K562 (cell line): ENCODE measurements around the gene ZNF644. TPM values are rescaled to one million over a fixed set of nuclear protein-coding genes. Genes with fewer than 3 reads are reported as not detected.
A peak's percentile ranks its signal among the peaks of the same experiment; 100 is the strongest.

Experiments
- ATAC-seq: fragments of 200-7000 bp; cut with Tn5 transposase; 3 replicates; pipeline ENCODE4 v1.9.1; 2020; ENCODE audit warnings: moderate library complexity
- BruUV-seq: library from RNA; stranded (reverse); fragments of 400-500 nt; replicated peaks from 2 replicates; lab custom pipeline; 2021; lab: Mats Ljungman, UMichigan
- CTCF ChIA-PET: fragments of 300-600 bp; formaldehyde crosslinking; extraction: SDS; loops from one replicate; lab custom pipeline; 2021; ENCODE audit warnings: low intra/inter-chr PET ratio; lab: Yijun Ruan, JAX
- POLR2A ChIA-PET: fragments of 300-600, 350-650 bp; sonication (Branson Sonifier 250); formaldehyde crosslinking; extraction: SDS; loops from one replicate; lab custom pipeline; 2021; ENCODE audit warnings: antibody characterized with exemption, inconsistent platforms; lab: Yijun Ruan, JAX
- DNase-seq, 4 experiments: peaks; one replicate each; pipeline versions ENCODE4 v3.0.0 to v3.0.0-alpha.2; 2011 to 2018; ENCODE audit warnings: low spot score in 3 of 4, mixed read lengths in 3 of 4; ENCODE audit errors: extremely low read depth in 1 of 4
- FAIRE-seq: peaks from 2 replicates; lab custom pipeline; 2011; peaks lifted over from hg19 to GRCh38; lab: Jason Lieb, UNC
- H2AFZ ChIP-seq: 2 replicates; pipeline ENCODE4 v1.6.0; 2011; ENCODE audit warnings: low read depth, low read length, control low read depth, inconsistent platforms
- H3K27ac ChIP-seq: fragments of 200-600 bp; 3 replicates; pipeline ENCODE4 v1.8.0; 2011; ENCODE audit warnings: low read depth, mild to moderate bottlenecking, control low read depth, inconsistent platforms, low read length, moderate library complexity, mixed read lengths; ENCODE audit errors: extremely low read depth
- H3K27me3 ChIP-seq, 2 experiments: fragments of 300-600 bp in 1 of 2; 2 replicates in 1 of 2; 3 replicates in 1 of 2; pipeline versions ENCODE4 v1.6.0 to v1.8.0; 2011; ENCODE audit warnings: inconsistent platforms in 2 of 2, low read length in 2 of 2, mild to moderate bottlenecking in 1 of 2, mixed read lengths in 1 of 2, moderate library complexity in 1 of 2; ENCODE audit not compliant: control insufficient read depth in 2 of 2, insufficient read depth in 2 of 2
- H3K36me3 ChIP-seq: fragments of 300-600 bp; 3 replicates; pipeline ENCODE4 v1.8.0; 2011; ENCODE audit warnings: mild to moderate bottlenecking, low read length, inconsistent platforms; ENCODE audit not compliant: control insufficient read depth, insufficient read depth
- H3K4me1 ChIP-seq, 2 experiments: fragments of 200-600 bp in 1 of 2; replicated peaks in 1 of 2; 2 replicates in 1 of 2; 3 replicates in 1 of 2; pipeline versions ENCODE4 v1.5.1 to v1.8.0; 2011; ENCODE audit warnings: inconsistent platforms in 2 of 2, low read length in 2 of 2, mild to moderate bottlenecking in 1 of 2, mixed read lengths in 1 of 2, moderate library complexity in 1 of 2; ENCODE audit not compliant: control insufficient read depth in 2 of 2, insufficient read depth in 2 of 2
- H3K4me2 ChIP-seq: 2 replicates; pipeline ENCODE4 v1.6.1; 2011; ENCODE audit warnings: low read length, control low read depth, inconsistent platforms, mixed read lengths; ENCODE audit not compliant: insufficient read depth
- H3K4me3 ChIP-seq: fragments of 200-600 bp; sonication (generic), shearing (Covaris generic); 2 replicates; pipeline ENCODE4 v1.5.1; 2016; ENCODE audit warnings: control low read depth, inconsistent platforms
- H3K79me2 ChIP-seq: fragments of 200-600 bp; 3 replicates; pipeline ENCODE4 v1.8.0; 2011; ENCODE audit warnings: low read length, inconsistent platforms; ENCODE audit not compliant: control insufficient read depth, insufficient read depth
- H3K9ac ChIP-seq, 2 experiments: 2 replicates each; pipeline versions ENCODE4 v1.6.0 to v1.6.1; 2011; ENCODE audit warnings: low read depth in 2 of 2, low read length in 2 of 2, control low read depth in 1 of 2, inconsistent platforms in 1 of 2, mild to moderate bottlenecking in 1 of 2, mixed read lengths in 1 of 2; ENCODE audit not compliant: insufficient read depth in 1 of 2
- H3K9me1 ChIP-seq: one replicate; pipeline ENCODE4 v1.6.0; 2011; ENCODE audit warnings: inconsistent platforms, mild to moderate bottlenecking, low read length, moderate library complexity; ENCODE audit not compliant: control insufficient read depth, insufficient read depth
- H3K9me3 ChIP-seq: replicated peaks from 2 replicates; pipeline ENCODE4 v1.5.1; 2011; ENCODE audit warnings: low read depth, low read length, inconsistent platforms; ENCODE audit not compliant: control insufficient read depth, insufficient read depth
- H4K20me1 ChIP-seq: replicated peaks from 2 replicates; pipeline ENCODE4 v1.6.1; 2011; ENCODE audit warnings: low read length, inconsistent platforms, mixed read lengths; ENCODE audit not compliant: control insufficient read depth, insufficient read depth
- AFF1 ChIP-seq, 2 experiments: fragments of 450-650 bp; IDR thresholded peaks; 2 replicates each; pipeline ENCODE4 v1.6.1; 2018; ENCODE audit warnings: mild to moderate bottlenecking in 2 of 2, low read depth in 1 of 2; ENCODE audit not compliant: partially characterized antibody in 2 of 2
- C11orf30 ChIP-seq: fragments of 450-650 bp; IDR thresholded peaks from 2 replicates; pipeline ENCODE4 v1.6.1; 2016; ENCODE audit warnings: low read depth, mild to moderate bottlenecking
- KDM1A ChIP-seq, 2 experiments: fragments of 450-650 bp; IDR thresholded peaks; 2 replicates each; pipeline ENCODE4 v1.6.1; 2016; ENCODE audit warnings: mild to moderate bottlenecking in 2 of 2
- MAFF ChIP-seq: IDR thresholded peaks from 2 replicates; pipeline ENCODE4 v1.6.1; 2012; ENCODE audit warnings: low read length, improper control_type of control experiment
- MAFG ChIP-seq: fragments of 450-650 bp; conservative IDR thresholded peaks from 2 replicates; pipeline ENCODE4 v1.6.1; 2016; ENCODE audit warnings: missing genetic modification characterization, missing compliant biosample characterization
- MAFK ChIP-seq: IDR thresholded peaks from 2 replicates; pipeline ENCODE4 v1.6.1; 2011; ENCODE audit warnings: low read length, improper control_type of control experiment
- TBL1XR1 ChIP-seq, 2 experiments: IDR thresholded peaks; 2 replicates each; pipeline ENCODE4 v1.6.1; 2012; ENCODE audit warnings: improper control_type of control experiment in 2 of 2, low read length in 2 of 2, mild to moderate bottlenecking in 1 of 2
- ZNF316 ChIP-seq: fragments of 450-650 bp; IDR thresholded peaks from 2 replicates; pipeline ENCODE4 v1.6.1; 2016
- WGBS: fragments of 100-300 bp; shearing (Covaris generic); methylation state at CpG from one replicate; pipeline ENCODE4 v1.1.6; 2016; ENCODE audit warnings: low coverage, mixed read lengths; ENCODE audit not compliant: insufficient coverage; ENCODE audit errors: missing lambda C conversion rate; 5-methylcytosine and 5-hydroxymethylcytosine counted together
- in situ Hi-C: fragments of 300-500 bp; cut with MboI; formaldehyde crosslinking; loops from 4 replicates; pipeline ENCODE4 v1.15.0; 2018; ENCODE audit warnings: inconsistent platforms, mixed read lengths
- intact Hi-C: fragments of 100-400 bp; cut with micrococcal nuclease; formaldehyde crosslinking; loops from 2 replicates; pipeline ENCODE4 v1.14.2; 2022
- polyA plus RNA-seq, 8 experiments: library from polyadenylated mRNA; depleted of rRNA in 4 of 8; stranded (reverse) in 5 of 8; unstranded in 3 of 8; fragments of >200 nt; fragmentation: Nextera tagmentation in 2 of 8; fragmentation: Illumina TruSeq in 1 of 8; extraction: Ambion mirVana in 2 of 8; extraction: Trizol in 1 of 8; gene quantifications; 2 replicates each; pipeline versions ENCODE4 v1.2.1 to v1.2.3, GENCODE V29; 2011 to 2014; ENCODE audit warnings: inconsistent platforms in 1 of 8, missing spikeins in 1 of 8
- total RNA-seq, 7 experiments: library from RNA; depleted of rRNA in 6 of 7; stranded (reverse); fragments of >200 nt in 6 of 7; fragmentation: Illumina TruSeq in 2 of 7; extraction: Trizol in 2 of 7; gene quantifications; 2 replicates each; pipeline versions ENCODE4 v1.2.1 to v1.2.3, GENCODE V29; 2011 to 2021; ENCODE audit warnings: low replicate concordance in 1 of 7

Gene ZNF644
- total and polyA plus RNA-seq, 9 of the 15 experiments (the other 6 are each of a cell fraction or from before 2014, with no cell fraction given), result 25.3 to 71.4 (median 39.6) TPM

- Histone ChIP-seq H3K4me2 (no peak overlapping the region), H3K36me3 (no peaks in the 10 kb centered on the region; the same call in 2 of the 3 replicates), H3K27me3 (no peaks in the 10 kb centered on the region), H3K4me1 (no peaks in the 10 kb centered on the region; a peak in 3 of 5 replicates), H4K20me1 (0 out of 2 replicates have a peak, but pooled peaks cover 6% of the 10 kb centered on the region), H3K79me2 (peaks cover 72% of the 10 kb centered on the region), H3K4me3 (no peak overlapping the region), H3K9ac (no peak overlapping the region; a peak in 1 of 4 replicates), H3K27ac (no peak overlapping the region), H2AFZ (no peak overlapping the region), H3K9me3 (0 out of 2 replicates have a peak, but pooled peaks cover 3% of the 10 kb centered on the region), H3K9me1 (no peaks in the 10 kb centered on the region)
- TF ChIP-seq TBL1XR1 (IDR thresholded peaks at IDR 0.05; ENCODE audit: low read length in 2 of 2) (no peak), AFF1 (IDR thresholded peaks at IDR 0.05; ENCODE audit: low read depth in 1 of 2, partially characterized antibody in 2 of 2) (no peak), MAFK (peak; percentile 74), C11orf30 (peak; percentile 78), ZNF316 (peak; percentile 86), KDM1A (IDR thresholded peaks at IDR 0.05) (0 out of 4 replicates have a peak, but pooled peaks of 1 of the 2 experiments have one; percentile 8), MAFG (peak; percentile 67), MAFF (peak; percentile 81)
- FAIRE-seq (no peak), ATAC-seq (peak; percentile 40; the same call in 2 of the 3 replicates), DNase-seq (no peak)
- ChIA-PET POLR2A (no interaction called here), CTCF (no interaction called here)
- 61% methylated on average over 2 of the region's 2 CpGs for WGBS
- in situ Hi-C loops (no loop called here), intact Hi-C loops (no loop called here)
- BruUV-seq, result no TSS peak
These were observed 25.0 kb downstream of the ZNF644 start for GRCh38 chr1:90996742-90997413.
